SK-N-SH (cell line): ENCODE data around the gene FUT9. TPM values are rescaled to one million over a fixed set of nuclear protein-coding genes. Genes with fewer than 3 reads are reported as not detected.

Source experiments
- CTCF ChIA-PET: fragments of 300-600, 350-600 bp; formaldehyde crosslinking; extraction: SDS; loops from one replicate; lab custom pipeline; 2021; lab: Yijun Ruan, JAX
- POLR2A ChIA-PET: fragments of 350-600 bp; sonication (Branson Sonifier 250); formaldehyde crosslinking; extraction: SDS; loops from one replicate; lab custom pipeline; 2020; ENCODE audit warnings: antibody characterized with exemption, inconsistent platforms; lab: Yijun Ruan, JAX
- DNase-seq: peaks from one replicate; pipeline ENCODE4 v3.0.0; 2012
- H2AFZ ChIP-seq: fragments of 200-600 bp; sonication (generic); 2 replicates; pipeline ENCODE4 v1.8.1; 2016; ENCODE audit warnings: antibody characterized with exemption, mild to moderate bottlenecking, low read depth
- H3F3A ChIP-seq: fragments of 200-600 bp; sonication (generic); replicated peaks from 2 replicates; pipeline ENCODE3; 2016; ENCODE audit warnings: antibody characterized with exemption, mild to moderate bottlenecking; ENCODE audit not compliant: insufficient read depth
- H3K27ac ChIP-seq, 2 experiments: fragments of 200-500 bp in 1 of 2; fragments of 200-600 bp in 1 of 2; sonication (Bioruptor generic) in 1 of 2; sonication (generic), shearing (Covaris generic) in 1 of 2; 2 replicates each; pipeline versions ENCODE4 v1.5.1 to v1.6.1; 2014 to 2016; ENCODE audit warnings: low read depth in 2 of 2, inconsistent platforms in 1 of 2, low read length in 1 of 2, mild to moderate bottlenecking in 1 of 2, mixed read lengths in 1 of 2
- H3K27me3 ChIP-seq: fragments of 200-600 bp; sonication (generic), shearing (Covaris generic); 2 replicates; pipeline ENCODE4 v1.6.1; 2016; ENCODE audit warnings: mixed run types; ENCODE audit not compliant: insufficient read depth
- H3K36me3 ChIP-seq, 2 experiments: fragments of 200-500 bp in 1 of 2; fragments of 200-600 bp in 1 of 2; sonication (Bioruptor generic) in 1 of 2; sonication (generic) in 1 of 2; replicated peaks in 1 of 2; 2 replicates each; pipeline versions ENCODE3 to v1.5.1; 2014 to 2016; ENCODE audit warnings: low read length in 1 of 2, mild to moderate bottlenecking in 1 of 2; ENCODE audit not compliant: insufficient read depth in 2 of 2, control insufficient read depth in 1 of 2
- H3K4me1 ChIP-seq, 2 experiments: fragments of 200-500 bp in 1 of 2; fragments of 200-600 bp in 1 of 2; sonication (Bioruptor generic) in 1 of 2; sonication (generic), shearing (Covaris generic) in 1 of 2; 2 replicates each; pipeline versions ENCODE4 v1.5.1 to v1.6.1; 2014 to 2016; ENCODE audit warnings: low read depth in 1 of 2, low read length in 1 of 2, mixed run types in 1 of 2; ENCODE audit not compliant: insufficient read depth in 2 of 2, control insufficient read depth in 1 of 2
- H3K4me2 ChIP-seq: fragments of 200-600 bp; sonication (generic), shearing (Covaris generic); 2 replicates; pipeline ENCODE4 v1.6.1; 2017; ENCODE audit warnings: mixed run types
- H3K4me3 ChIP-seq, 2 experiments: fragments of 200-500 bp in 1 of 2; fragments of 200-600 bp in 1 of 2; sonication (Bioruptor generic) in 1 of 2; sonication (generic), shearing (Covaris generic) in 1 of 2; 2 replicates each; pipeline versions ENCODE4 v1.5.1 to v1.8.1; 2014 to 2016; ENCODE audit warnings: low read depth in 2 of 2, inconsistent platforms in 1 of 2, low read length in 1 of 2, mild to moderate bottlenecking in 1 of 2, mixed read lengths in 1 of 2, moderate library complexity in 1 of 2
- H3K79me2 ChIP-seq: fragments of 200-600 bp; sonication (generic); 2 replicates; pipeline ENCODE4 v1.8.1; 2017; ENCODE audit warnings: mild to moderate bottlenecking; ENCODE audit not compliant: insufficient read depth
- H3K9ac ChIP-seq: fragments of 200-600 bp; sonication (generic); 2 replicates; pipeline ENCODE4 v1.6.1; 2017; ENCODE audit warnings: mixed run types
- H3K9me2 ChIP-seq: fragments of 200-600 bp; sonication (generic); 2 replicates; pipeline ENCODE4 v1.6.1; 2017; ENCODE audit warnings: mixed run types
- H3K9me3 ChIP-seq: fragments of 200-600 bp; sonication (generic); 2 replicates; pipeline ENCODE4 v1.6.1; 2017; ENCODE audit warnings: mixed run types, mild to moderate bottlenecking, moderate library complexity
- H4K20me1 ChIP-seq: fragments of 200-600 bp; sonication (generic); 2 replicates; pipeline ENCODE4 v1.6.1; 2017; ENCODE audit warnings: mild to moderate bottlenecking, mixed run types; ENCODE audit not compliant: insufficient read depth
- CHD2 ChIP-seq: fragments of 150-350 bp; IDR thresholded peaks from 2 replicates; pipeline ENCODE4 v1.6.1; 2018; ENCODE audit warnings: low read length; ENCODE audit not compliant: partially characterized antibody
- ELF1 ChIP-seq: IDR thresholded peaks from 2 replicates; pipeline ENCODE4 v1.4.0; 2012
- EZH2phosphoT487 ChIP-seq: fragments of 200-600 bp; sonication (generic); IDR thresholded peaks from 2 replicates; pipeline ENCODE4 v1.6.1; 2017; ENCODE audit warnings: low read depth, mixed run types, mild to moderate bottlenecking, antibody characterized with exemption, moderate library complexity, borderline replicate concordance
- FOSL2 ChIP-seq: IDR thresholded peaks from 2 replicates; pipeline ENCODE4 v1.4.0; 2012; ENCODE audit warnings: low read depth, mild to moderate bottlenecking, moderate library complexity, borderline replicate concordance
- FOXJ3 ChIP-seq: sonication (generic); formaldehyde crosslinking; IDR thresholded peaks from 2 replicates; pipeline ENCODE4 v1.5.1; 2020; ENCODE audit warnings: mild to moderate bottlenecking, missing genetic modification reagents
- FOXM1 ChIP-seq: IDR thresholded peaks from 2 replicates; pipeline ENCODE4 v1.4.0; 2012; ENCODE audit warnings: low read depth, mild to moderate bottlenecking
- GABPA ChIP-seq: IDR thresholded peaks from 2 replicates; pipeline ENCODE4 v1.4.0; 2012; ENCODE audit warnings: low read depth, mild to moderate bottlenecking
- JUND ChIP-seq: IDR thresholded peaks from 2 replicates; pipeline ENCODE4 v1.4.0; 2012
- NRF1 ChIP-seq: IDR thresholded peaks from 2 replicates; pipeline ENCODE4 v1.6.1; 2012; ENCODE audit warnings: low read depth, mild to moderate bottlenecking, low read length
- POLR2AphosphoS5 ChIP-seq: IDR thresholded peaks from 2 replicates; pipeline ENCODE4 v1.6.1; 2012; ENCODE audit warnings: low read depth, low read length
- RAD21 ChIP-seq: IDR thresholded peaks from 2 replicates; pipeline ENCODE4 v1.6.1; 2012; ENCODE audit warnings: mild to moderate bottlenecking, low read length
- REST ChIP-seq: IDR thresholded peaks from 2 replicates; pipeline ENCODE4 v1.6.1; 2012; ENCODE audit warnings: mild to moderate bottlenecking, low read depth, low read length, moderate library complexity
- RFX5 ChIP-seq: IDR thresholded peaks from 2 replicates; pipeline ENCODE4 v1.6.1; 2012; ENCODE audit warnings: mild to moderate bottlenecking, improper control_type of control experiment, low read length
- RXRA ChIP-seq: IDR thresholded peaks from 2 replicates; pipeline ENCODE4 v1.4.0; 2012; ENCODE audit warnings: low read depth, mild to moderate bottlenecking, borderline replicate concordance
- SMC3 ChIP-seq: IDR thresholded peaks from 2 replicates; pipeline ENCODE4 v1.6.1; 2012; ENCODE audit warnings: low read depth, low read length, improper control_type of control experiment
- TAF1 ChIP-seq: IDR thresholded peaks from 2 replicates; pipeline ENCODE4 v1.6.1; 2012; ENCODE audit warnings: low read depth, mild to moderate bottlenecking, low read length, moderate library complexity, borderline replicate concordance
- TCF12 ChIP-seq: IDR thresholded peaks from 2 replicates; pipeline ENCODE4 v1.4.0; 2012
- USF1 ChIP-seq: IDR thresholded peaks from 2 replicates; pipeline ENCODE4 v1.4.0; 2012; ENCODE audit warnings: low read depth, borderline replicate concordance
- WGBS: methylation state at CpG from one replicate; pipeline ENCODE4 v1.1.6; 2017; ENCODE audit warnings: low lambda C conversion rate; 5-methylcytosine and 5-hydroxymethylcytosine counted together
- polyA plus RNA-seq, 3 experiments: library from polyadenylated mRNA; depleted of rRNA; stranded (reverse); fragments of >200 nt; gene quantifications; 2 replicates each; pipeline ENCODE4 v1.2.3, GENCODE V29; 2012
- TF ChIP-seq, protein P1 (sequence below): IDR thresholded peaks from 2 replicates; pipeline ENCODE4; 2012
- TF ChIP-seq, protein P2 (sequence below): fragments of 200-600 bp; sonication (generic); IDR thresholded peaks from 2 replicates; pipeline ENCODE4 v1.6.1; 2017; ENCODE audit warnings: antibody characterized with exemption, mild to moderate bottlenecking, moderate library complexity

FUT9 gene
- polyA plus RNA-seq, 1 of the 3 experiments (the other 2 are of a cell fraction), result under 0.01 TPM

DNA sequence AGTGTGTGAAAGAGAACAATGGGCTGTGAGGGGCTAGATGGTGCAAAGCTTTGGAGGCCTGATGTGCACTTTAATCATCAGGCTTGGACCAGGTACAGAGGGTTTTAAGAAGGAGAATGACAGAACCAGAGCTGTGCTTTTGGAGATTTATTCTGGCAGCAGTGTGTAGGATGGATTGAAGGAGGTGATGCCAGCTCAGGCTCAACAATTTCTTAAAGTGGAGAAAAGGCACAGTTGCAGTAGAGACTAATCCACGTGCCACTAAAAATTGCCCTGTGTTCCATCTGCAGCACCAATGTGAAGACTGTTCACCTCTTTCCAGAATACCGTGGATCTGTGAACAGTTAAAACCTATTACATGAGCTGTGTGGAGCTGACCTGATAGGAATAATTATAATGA lies 134.7 kb downstream of the FUT9 start:
- H3K27ac ChIP-seq, result no peak overlapping the region
- WGBS, result 19% methylated on average over 2 of the region's 2 CpGs
- no peaks in the 10 kb centered on the region for H3K9me2 ChIP-seq
- TF ChIP-seq FOXJ3 (CRISPR knock-in tag), result no peak
- TF ChIP-seq CHD2, result no peak
- TF ChIP-seq TCF12, result no peak
- TF ChIP-seq USF1, result no peak
- TF ChIP-seq, protein P1, sequence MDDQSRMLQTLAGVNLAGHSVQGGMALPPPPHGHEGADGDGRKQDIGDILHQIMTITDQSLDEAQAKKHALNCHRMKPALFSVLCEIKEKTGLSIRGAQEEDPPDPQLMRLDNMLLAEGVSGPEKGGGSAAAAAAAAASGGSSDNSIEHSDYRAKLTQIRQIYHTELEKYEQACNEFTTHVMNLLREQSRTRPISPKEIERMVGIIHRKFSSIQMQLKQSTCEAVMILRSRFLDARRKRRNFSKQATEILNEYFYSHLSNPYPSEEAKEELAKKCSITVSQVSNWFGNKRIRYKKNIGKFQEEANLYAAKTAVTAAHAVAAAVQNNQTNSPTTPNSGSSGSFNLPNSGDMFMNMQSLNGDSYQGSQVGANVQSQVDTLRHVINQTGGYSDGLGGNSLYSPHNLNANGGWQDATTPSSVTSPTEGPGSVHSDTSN, result no peak
- TF ChIP-seq RXRA, result no peak
- no peak for TF ChIP-seq FOXM1
- no peak for TF ChIP-seq REST
- no peak for TF ChIP-seq EZH2phosphoT487
- no peak for TF ChIP-seq SMC3
- TF ChIP-seq FOSL2, result no peak
- TF ChIP-seq NRF1, result no peak
- no peak for TF ChIP-seq GABPA
- TF ChIP-seq ELF1, result no peak
- ChIA-PET CTCF (no interaction called here), POLR2A (no interaction called here)
- H3K79me2 ChIP-seq, result no peaks in the 10 kb centered on the region
- H3K9ac ChIP-seq, result no peak overlapping the region
- no peaks in the 10 kb centered on the region for H3K9me3 ChIP-seq
- peaks cover 0 to 18% of the 10 kb centered on the region in 2 experiments; a peak in 3 of 4 replicates for H3K4me1 ChIP-seq
- no peak overlapping the region for H3K4me3 ChIP-seq
- H4K20me1 ChIP-seq, result no peaks in the 10 kb centered on the region
- H3K4me2 ChIP-seq, result no peak overlapping the region
- DNase-seq, result no peak
- H3F3A ChIP-seq, result no peaks in the 10 kb centered on the region
- H3K36me3 ChIP-seq, result no peaks in the 10 kb centered on the region
- no peak overlapping the region for H2AFZ ChIP-seq
- no peaks in the 10 kb centered on the region for H3K27me3 ChIP-seq

DNA sequence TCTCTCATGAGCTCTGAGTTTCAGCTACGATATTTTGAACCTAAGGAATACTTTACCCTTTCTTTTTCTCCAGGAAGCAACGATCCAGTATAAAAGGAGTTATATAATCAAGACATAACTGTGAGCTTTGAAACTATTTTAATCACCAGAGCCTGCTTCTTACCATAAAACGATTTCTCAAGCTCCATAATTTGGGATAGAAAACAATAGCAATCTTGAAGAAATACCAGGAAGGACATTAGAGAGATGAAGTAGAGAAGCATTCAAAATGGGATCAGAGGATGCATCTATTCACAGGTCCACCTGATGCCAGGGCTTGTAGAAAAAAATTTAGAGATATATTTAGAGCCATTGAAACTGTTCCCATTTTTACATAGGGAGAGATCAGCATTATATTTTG lies 135.9 kb downstream of the FUT9 start:
- ChIA-PET CTCF (no interaction called here), POLR2A (no interaction called here)
- 5% methylated on average over 3 of the region's 3 CpGs for WGBS
- Histone ChIP-seq H3K9me2 (no peaks in the 10 kb centered on the region), H3F3A (no peaks in the 10 kb centered on the region), H3K9me3 (no peaks in the 10 kb centered on the region), H3K4me1 (peaks cover 5 to 18% of the 10 kb centered on the region in 2 experiments; a peak in 3 of 4 replicates), H3K9ac (no peak overlapping the region), H3K79me2 (no peaks in the 10 kb centered on the region), H3K27me3 (no peaks in the 10 kb centered on the region), H2AFZ (no peak overlapping the region), H3K4me2 (no peak overlapping the region), H3K4me3 (no peak overlapping the region), H4K20me1 (no peaks in the 10 kb centered on the region), H3K27ac (peak overlapping the region in 1 of 2 experiments; percentile 55; a peak in 1 of 4 replicates), H3K36me3 (no peaks in the 10 kb centered on the region)
- DNase-seq, result no peak
- TF ChIP-seq FOSL2, result no peak
- TF ChIP-seq GABPA, result no peak
- no peak for TF ChIP-seq CHD2
- no peak for TF ChIP-seq NRF1
- TF ChIP-seq, protein P2, sequence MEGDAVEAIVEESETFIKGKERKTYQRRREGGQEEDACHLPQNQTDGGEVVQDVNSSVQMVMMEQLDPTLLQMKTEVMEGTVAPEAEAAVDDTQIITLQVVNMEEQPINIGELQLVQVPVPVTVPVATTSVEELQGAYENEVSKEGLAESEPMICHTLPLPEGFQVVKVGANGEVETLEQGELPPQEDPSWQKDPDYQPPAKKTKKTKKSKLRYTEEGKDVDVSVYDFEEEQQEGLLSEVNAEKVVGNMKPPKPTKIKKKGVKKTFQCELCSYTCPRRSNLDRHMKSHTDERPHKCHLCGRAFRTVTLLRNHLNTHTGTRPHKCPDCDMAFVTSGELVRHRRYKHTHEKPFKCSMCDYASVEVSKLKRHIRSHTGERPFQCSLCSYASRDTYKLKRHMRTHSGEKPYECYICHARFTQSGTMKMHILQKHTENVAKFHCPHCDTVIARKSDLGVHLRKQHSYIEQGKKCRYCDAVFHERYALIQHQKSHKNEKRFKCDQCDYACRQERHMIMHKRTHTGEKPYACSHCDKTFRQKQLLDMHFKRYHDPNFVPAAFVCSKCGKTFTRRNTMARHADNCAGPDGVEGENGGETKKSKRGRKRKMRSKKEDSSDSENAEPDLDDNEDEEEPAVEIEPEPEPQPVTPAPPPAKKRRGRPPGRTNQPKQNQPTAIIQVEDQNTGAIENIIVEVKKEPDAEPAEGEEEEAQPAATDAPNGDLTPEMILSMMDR, result no peak
- no peak for TF ChIP-seq POLR2AphosphoS5
- TF ChIP-seq RFX5, result no peak
- TF ChIP-seq RAD21, result no peak
- TF ChIP-seq FOXJ3 (CRISPR knock-in tag), result no peak
- TF ChIP-seq JUND, result no peak
- TF ChIP-seq TAF1, result no peak
- no peak for TF ChIP-seq SMC3
